ENCODE measurements around the gene ACSS1.

GRCh38 chr20:25040438-25040831 lies 17.5 kb downstream of the ACSS1 start:
- TF ChIP-seq CTCF (IDR thresholded peaks at IDR 0.05) (no peak), POLR2A (IDR thresholded peaks at IDR 0.05) (no peak)

All from tibial nerve (tissue), 3 donors.